Esophagus squamous epithelium (tissue), 4 donors: ENCODE measurements around the gene ZDHHC14.

Experiments used
- POLR2A ChIP-seq, 4 donors: fragments of 450-650 bp; IDR thresholded peaks; one replicate each; pipeline ENCODE4 v1.6.1; 2017; ENCODE audit warnings: antibody characterized with exemption in 4 of 4, mild to moderate bottlenecking in 4 of 4, moderate library complexity in 3 of 4
- TF ChIP-seq, protein P1 (sequence below), 6 experiments: fragments of 450-650 bp in 4 of 6; fragments of 200-600 bp in 2 of 6; sonication (generic) in 2 of 6; IDR thresholded peaks; one replicate each; pipeline ENCODE4 v1.5.1; 2016 to 2019; ENCODE audit warnings: antibody characterized with exemption in 6 of 6, mild to moderate bottlenecking in 4 of 6, moderate library complexity in 4 of 6

- TF ChIP-seq, protein P1, sequence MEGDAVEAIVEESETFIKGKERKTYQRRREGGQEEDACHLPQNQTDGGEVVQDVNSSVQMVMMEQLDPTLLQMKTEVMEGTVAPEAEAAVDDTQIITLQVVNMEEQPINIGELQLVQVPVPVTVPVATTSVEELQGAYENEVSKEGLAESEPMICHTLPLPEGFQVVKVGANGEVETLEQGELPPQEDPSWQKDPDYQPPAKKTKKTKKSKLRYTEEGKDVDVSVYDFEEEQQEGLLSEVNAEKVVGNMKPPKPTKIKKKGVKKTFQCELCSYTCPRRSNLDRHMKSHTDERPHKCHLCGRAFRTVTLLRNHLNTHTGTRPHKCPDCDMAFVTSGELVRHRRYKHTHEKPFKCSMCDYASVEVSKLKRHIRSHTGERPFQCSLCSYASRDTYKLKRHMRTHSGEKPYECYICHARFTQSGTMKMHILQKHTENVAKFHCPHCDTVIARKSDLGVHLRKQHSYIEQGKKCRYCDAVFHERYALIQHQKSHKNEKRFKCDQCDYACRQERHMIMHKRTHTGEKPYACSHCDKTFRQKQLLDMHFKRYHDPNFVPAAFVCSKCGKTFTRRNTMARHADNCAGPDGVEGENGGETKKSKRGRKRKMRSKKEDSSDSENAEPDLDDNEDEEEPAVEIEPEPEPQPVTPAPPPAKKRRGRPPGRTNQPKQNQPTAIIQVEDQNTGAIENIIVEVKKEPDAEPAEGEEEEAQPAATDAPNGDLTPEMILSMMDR (IDR thresholded peaks at IDR 0.05) = no peak
- TF ChIP-seq POLR2A (IDR thresholded peaks at IDR 0.05) = no peak
Measured at GRCh38 chr6:157723376-157723775, 342.4 kb downstream of the ZDHHC14 start.
